UCSD-AML1 (cell line): ENCODE data around the gene SUPT3H.

Experiments used
- DNase-seq: peaks from one replicate; lab custom pipeline; 2025; ENCODE audit not compliant: unreplicated experiment; lab: John Stamatoyannopoulos, UW

Gene SUPT3H

GRCh38 chr6:45012687-45013086, 365.0 kb downstream of the SUPT3H start:
- DNase-seq, result no peak

DNA sequence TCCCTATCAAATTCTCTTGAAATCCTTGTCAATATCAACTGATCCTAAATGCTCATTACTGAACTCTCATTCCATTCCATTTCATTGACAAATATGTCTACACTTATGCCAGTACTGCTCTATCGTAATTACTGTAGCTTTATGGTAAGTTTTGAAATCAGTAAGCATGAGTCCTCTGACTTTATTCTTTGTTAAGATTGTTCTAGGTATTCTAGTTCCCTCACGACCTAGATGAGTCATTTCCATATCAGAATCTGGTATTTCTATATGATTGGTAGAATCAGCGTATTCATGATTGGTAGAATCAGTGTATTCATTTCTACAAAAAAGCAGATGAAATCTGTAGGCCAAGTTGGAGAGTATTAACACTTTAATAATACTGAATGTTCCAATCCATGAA, 368.2 kb downstream of the SUPT3H start:
- no peak for DNase-seq

GRCh38 chr6:45006893-45007292, 370.8 kb downstream of the SUPT3H start:
- no peak for DNase-seq

DNA sequence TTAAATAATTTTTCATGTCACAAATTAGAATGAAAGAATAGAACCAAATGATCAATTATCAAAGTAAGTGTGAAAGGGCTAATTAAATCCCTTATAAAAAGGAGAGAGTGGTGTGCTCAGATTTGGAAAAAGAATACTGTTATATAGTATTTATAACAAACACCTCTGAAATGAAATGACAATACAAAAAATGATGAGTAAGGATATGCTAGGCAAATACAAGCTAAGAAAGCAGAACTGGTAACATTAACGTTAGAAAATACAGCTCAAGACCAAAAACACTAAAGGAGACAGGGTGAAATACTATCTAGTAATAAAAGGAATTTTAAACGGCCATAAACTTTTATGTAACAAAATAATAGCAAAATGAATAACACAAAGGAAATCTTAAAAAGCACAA, 373.8 kb downstream of the SUPT3H start:
- DNase-seq, result no peak

DNA sequence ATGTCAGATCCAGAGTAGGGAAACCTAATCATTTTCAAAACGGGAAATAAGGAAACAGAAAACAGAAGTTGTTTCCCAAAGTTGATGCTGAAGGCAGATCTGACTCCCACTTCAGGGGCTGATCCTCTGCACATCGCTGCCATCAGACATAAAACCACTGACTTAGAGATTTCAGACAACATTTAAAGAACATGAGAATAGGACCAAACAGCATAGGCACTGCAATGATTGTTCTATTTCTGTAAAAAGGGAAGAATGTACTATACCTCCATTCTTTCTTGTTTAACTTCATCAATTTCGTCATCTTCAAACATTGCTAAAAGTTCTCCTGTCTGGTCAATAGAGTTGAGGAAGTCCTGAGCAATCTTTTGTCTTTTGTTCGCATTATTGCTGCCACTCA, 374.3 kb downstream of the SUPT3H start:
- no peak for DNase-seq

GRCh38 chr6:45002390-45003105, 375.2 kb downstream of the SUPT3H start:
- no peak for DNase-seq

DNA sequence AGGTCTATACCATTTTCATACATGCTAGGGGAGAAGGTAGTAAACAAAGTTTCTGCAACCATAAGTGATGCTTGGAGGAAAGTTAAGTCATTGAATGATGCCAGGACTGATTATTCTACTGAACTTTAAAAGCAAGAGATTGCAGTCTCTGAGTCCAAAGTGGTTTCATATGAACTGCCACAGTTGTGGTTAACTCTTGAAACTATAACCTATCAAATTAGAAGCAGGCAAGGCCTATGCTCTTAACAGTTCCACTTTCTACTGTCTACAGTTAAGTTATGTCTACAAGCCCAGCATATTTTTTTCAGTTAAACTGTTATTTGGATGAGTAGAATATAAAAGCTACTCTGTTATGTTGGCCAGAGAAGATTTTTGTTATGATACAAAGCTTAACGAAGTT, 376.1 kb downstream of the SUPT3H start:
- DNase-seq, result no peak

DNA sequence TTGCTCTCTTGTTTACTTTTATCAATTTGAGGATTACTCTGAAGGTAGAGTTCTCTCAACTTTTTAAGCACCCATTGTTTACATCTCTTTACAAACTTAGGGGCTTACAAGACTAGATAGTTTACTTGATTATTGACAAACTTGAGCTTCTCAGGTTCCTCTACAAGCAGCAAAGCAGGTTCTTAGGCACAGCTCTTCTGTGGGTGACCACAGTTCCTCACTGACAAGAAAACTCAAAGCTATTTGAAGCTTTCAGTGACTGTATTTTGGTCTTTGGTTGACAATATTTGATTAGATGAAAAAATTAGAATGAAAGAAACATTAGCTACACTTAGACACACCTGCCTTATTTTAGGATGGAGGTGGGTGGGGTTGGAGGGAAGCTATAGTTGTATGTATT, 376.9 kb downstream of the SUPT3H start:
- no peak for DNase-seq

GRCh38 chr6:44999066-44999465, 378.7 kb downstream of the SUPT3H start:
- DNase-seq, result no peak

GRCh38 chr6:44995486-44996132, 382.1 kb downstream of the SUPT3H start:
- DNase-seq, result no peak

DNA sequence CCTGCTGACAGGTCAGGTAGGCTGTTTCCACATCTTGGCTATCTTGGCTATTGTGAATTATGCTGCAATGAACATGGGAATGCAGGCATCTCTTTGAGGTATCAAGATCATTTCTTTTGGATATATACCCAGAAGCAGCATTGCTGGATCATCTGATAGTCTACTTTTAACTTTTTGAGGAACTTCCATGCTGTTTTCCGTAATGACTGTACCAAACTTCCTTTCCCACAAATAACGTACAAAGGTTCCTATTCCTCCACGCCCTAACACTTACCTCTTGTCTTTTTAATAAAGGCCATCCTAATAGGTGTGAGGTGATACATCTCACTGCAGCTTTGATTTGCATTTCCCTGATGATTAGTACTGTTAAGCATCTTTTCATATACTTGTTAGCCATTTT, 388.3 kb downstream of the SUPT3H start:
- no peak for DNase-seq

DNA sequence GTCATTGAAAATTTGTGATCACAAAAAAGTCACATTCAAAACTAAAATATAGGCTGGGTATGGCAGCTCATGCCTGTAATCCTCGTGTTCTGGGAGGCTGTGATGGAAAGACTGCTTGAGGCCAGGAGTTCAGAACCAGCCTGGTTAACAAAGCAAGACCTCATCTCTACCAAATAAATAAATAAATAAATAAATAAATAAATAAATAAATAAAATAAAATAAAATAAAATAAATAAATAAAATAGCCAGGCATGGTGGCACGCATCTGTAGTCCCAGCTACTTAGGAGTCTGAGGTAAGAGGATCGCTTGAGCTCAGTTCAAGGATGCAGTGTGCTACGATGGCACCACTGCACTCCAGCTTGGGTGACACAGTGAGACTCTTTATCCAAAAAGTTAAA, 392.7 kb downstream of the SUPT3H start:
- DNase-seq, result no peak

DNA sequence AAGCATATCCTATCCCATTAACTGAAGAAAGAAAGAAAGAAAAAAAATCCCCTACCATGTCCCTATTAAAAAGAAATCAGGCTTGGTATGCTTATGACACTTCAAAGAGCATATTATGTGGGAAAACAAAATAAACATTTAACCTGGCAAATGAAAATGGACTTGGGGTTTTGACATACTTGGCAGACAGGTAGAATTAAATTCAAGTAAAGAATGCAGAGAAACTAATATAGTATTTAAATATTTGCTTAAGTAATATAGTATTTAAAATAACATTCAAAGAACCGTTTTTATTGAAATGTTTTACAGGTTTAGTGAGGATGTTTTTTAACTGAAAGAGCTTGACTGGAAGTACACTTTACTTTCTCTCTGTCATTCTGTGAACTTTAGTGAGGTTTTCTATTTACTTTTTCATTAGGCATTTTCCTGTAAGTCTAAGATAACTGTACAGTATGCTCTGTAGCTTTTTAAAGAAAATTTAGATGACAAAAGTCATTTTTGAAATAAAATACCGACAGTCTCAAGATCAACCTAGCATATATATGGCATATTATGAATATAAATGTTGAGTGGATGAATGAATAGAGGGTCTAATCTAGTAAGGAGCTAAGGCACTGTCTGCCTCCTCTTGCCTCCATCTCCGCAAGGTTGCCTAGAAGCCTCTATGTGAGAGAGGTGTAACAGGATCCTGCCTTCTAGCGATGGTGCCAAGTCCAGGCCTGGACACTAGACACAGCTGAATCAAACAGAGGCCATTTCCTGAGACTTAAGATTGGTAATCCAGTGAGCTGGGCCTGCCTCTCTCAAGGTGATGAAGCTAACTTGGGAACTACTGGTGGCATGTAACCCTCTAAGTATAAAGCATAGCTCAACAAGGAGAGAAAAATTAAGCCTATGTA, 394.0 kb downstream of the SUPT3H start:
- no peak for DNase-seq

DNA sequence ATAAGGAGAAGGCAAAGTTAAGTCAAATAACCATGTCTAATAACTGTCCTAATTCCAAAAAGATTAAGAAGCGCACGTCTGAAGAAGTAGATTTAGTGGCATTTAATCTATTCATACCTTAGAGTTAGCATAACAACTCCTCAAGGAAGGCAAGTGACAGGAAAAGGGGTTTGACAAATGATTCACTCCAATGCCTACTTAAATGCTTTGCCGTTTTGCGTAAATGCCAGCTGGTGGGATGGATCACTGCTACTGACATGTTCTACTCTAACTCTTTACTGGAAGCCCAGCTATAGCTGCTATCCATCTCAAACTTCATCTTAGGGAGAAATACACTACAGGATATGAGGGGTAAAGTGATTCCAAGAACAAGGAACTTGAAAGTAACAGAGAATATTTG, 396.9 kb downstream of the SUPT3H start:
- no peak for DNase-seq

- DNase-seq, result no peak
Measured at GRCh38 chr6:44976677-44977641, 400.8 kb downstream of the SUPT3H start.

GRCh38 chr6:44974511-44974910, 403.2 kb downstream of the SUPT3H start:
- no peak for DNase-seq

DNA sequence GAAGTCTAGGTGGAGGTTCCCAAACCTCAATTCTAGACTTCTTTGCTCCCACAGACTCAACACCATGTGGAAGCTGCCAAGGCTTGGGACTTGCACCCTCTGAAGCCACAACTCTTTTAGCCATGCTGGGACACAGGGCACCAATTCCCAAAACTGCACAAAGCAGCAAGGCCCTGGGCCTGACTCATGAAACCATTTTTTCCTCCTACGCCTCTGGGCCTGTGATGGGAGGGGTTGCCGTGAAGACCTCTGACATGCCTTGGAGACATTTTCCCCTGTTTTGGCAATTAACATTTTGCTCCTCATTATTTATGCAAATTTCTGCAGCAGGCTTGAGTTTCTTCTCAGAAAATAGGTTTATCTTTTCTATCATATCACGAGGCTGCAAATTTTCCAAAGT, 405.0 kb downstream of the SUPT3H start:
- DNase-seq, result no peak

DNA sequence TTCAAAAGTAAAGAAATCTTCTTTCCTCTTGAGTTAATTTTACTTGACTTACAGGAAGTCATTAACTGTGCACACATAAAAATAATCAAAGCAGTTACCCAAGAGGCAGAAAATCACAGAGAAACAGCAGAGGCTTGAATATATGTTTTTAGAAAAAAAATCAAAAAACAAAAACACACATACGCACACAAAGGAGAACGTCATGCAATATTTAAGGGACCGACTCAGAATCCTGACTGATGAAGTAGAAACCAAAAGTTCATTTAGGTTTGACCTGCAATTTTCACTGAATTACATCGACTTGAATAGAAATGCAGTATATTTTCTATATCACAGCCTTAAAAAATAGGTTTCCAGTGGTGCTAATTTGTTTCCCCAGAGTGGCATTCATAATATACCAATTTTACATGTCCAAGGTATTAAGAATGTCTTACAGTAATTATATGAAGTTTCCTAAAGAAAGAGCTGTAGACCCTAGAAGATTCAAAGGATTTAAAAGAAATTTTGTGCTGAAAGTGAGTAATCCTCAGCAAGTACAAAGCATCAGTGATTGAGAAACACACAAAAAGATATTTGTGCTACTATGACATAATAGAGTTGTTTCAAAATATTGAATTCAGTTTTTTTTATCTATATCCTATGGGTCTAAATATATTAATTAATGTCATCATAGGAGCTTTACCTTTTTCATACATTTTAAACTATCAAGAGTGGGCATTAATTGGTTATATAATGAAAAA, 408.1 kb downstream of the SUPT3H start:
- DNase-seq, result no peak

DNA sequence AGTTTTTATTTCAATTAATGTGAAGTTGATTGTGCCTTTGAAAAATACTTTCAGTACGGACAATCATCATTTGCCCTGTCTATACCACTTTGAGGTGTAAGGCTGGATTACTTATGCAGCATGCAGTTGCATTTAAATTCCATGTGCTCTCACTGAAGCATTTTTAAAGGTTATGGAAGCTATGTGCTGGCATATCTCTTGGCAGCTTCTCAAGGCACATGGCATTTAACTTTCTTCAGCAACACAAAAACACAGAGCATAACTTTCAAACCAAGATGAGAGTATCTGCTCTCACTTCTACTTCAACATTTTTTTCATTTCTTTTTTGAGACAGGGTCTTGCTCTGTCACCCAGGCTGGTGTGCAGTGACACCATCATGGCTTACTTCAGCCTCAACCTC, 410.3 kb downstream of the SUPT3H start:
- no peak for DNase-seq

DNA sequence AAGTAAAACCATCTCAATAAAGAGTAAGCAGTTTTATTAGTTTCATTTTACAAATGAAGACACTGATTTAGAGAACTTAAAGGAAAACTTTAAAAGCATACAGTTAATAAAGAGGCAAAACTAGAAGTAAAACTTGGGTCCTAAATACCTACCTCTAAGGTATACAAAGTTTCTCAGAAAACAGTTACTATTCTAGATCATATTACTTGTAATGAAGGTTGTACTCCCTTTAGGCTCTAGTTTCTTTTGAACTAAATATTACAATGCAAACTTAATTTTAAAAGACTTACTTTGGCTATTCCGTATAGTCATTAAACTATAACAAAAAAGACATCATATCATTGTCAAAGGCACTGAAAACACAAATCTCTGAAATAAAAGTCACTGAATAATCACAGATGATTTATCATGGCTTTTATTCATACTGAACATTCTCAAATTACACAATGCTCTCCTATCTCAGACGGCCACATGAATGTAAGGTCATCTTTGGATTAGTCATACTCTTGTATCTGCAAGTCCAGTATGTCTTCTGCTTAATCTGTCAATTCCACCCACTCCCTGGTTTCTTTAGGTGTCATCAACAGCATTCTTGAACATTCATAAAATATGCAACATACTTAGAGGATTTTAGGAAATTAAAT, 411.2 kb downstream of the SUPT3H start:
- DNase-seq, result no peak
